HepG2 (cell line): ENCODE measurements around the gene TMEM19. TPM values are rescaled to one million over a fixed set of nuclear protein-coding genes. Genes with fewer than 3 reads are reported as not detected.
A peak's percentile ranks its signal among the peaks of the same experiment; 100 is the strongest.

ENCODE experiments used
- HNRNPL ChIP-seq: fragments of 200-400 bp; formaldehyde crosslinking; IDR thresholded peaks from 2 replicates; pipeline ENCODE4 v1.6.1; 2017; ENCODE audit warnings: mild to moderate bottlenecking, low read depth, low read length
- IRX3 ChIP-seq: sonication (generic); formaldehyde crosslinking; IDR thresholded peaks from 2 replicates; pipeline ENCODE4 v1.8.1; 2023; ENCODE audit warnings: mild to moderate bottlenecking, low read depth, missing genetic modification reagents, borderline replicate concordance
- MBD4 ChIP-seq: IDR thresholded peaks from 2 replicates; pipeline ENCODE4 v1.6.1; 2012; ENCODE audit warnings: low read length, inconsistent platforms, borderline replicate concordance
- SNAI1 ChIP-seq: sonication (generic); formaldehyde crosslinking; IDR thresholded peaks from 2 replicates; pipeline ENCODE4 v1.5.0; 2020; ENCODE audit warnings: mild to moderate bottlenecking, missing genetic modification reagents, borderline replicate concordance
- SNAPC2 ChIP-seq: sonication (generic); formaldehyde crosslinking; IDR thresholded peaks from 2 replicates; pipeline ENCODE4 v1.8.1; 2022; ENCODE audit warnings: mild to moderate bottlenecking, missing genetic modification reagents
- TBX2 ChIP-seq: sonication (generic); formaldehyde crosslinking; IDR thresholded peaks from 2 replicates; pipeline ENCODE4 v1.5.0; 2020; ENCODE audit warnings: missing genetic modification reagents, mild to moderate bottlenecking, borderline replicate concordance
- TOE1 ChIP-seq: sonication (generic); formaldehyde crosslinking; IDR thresholded peaks from 2 replicates; pipeline ENCODE4 v1.4.0; 2020; ENCODE audit warnings: mild to moderate bottlenecking, missing genetic modification reagents
- ZNF329 ChIP-seq: sonication (generic); formaldehyde crosslinking; IDR thresholded peaks from 2 replicates; pipeline ENCODE4 v1.9.0; 2021; ENCODE audit warnings: low read depth, mild to moderate bottlenecking, missing genetic modification reagents
- ZNF331 ChIP-seq: sonication (generic); formaldehyde crosslinking; IDR thresholded peaks from 2 replicates; pipeline ENCODE4 v1.4.0; 2020; ENCODE audit warnings: missing genetic modification reagents
- ZNF350 ChIP-seq: sonication (generic); formaldehyde crosslinking; IDR thresholded peaks from 2 replicates; pipeline ENCODE4 v1.4.0; 2020; ENCODE audit warnings: mild to moderate bottlenecking, low read depth, missing genetic modification reagents, borderline replicate concordance
- polyA plus RNA-seq, 8 experiments: library from polyadenylated mRNA; depleted of rRNA in 3 of 8; stranded (reverse) in 7 of 8; unstranded in 1 of 8; fragments of >200 nt; fragmentation: Illumina TruSeq in 4 of 8; extraction: Trizol in 4 of 8; gene quantifications; 2 replicates each; pipeline versions ENCODE4 v1.2.1 to v1.2.3, GENCODE V29; 2011 to 2016; ENCODE audit warnings: low read depth in 4 of 8, missing spikeins in 1 of 8, mixed read lengths in 1 of 8; ENCODE audit not compliant: insufficient read depth in 1 of 8
- total RNA-seq, 5 experiments: library from RNA; depleted of rRNA; stranded (reverse); fragments of >200 nt; fragmentation: Illumina TruSeq; extraction: Trizol; gene quantifications; 2 replicates each; pipeline ENCODE4 v1.2.3, GENCODE V29; 2016; ENCODE audit warnings: low read depth in 1 of 5
- TF ChIP-seq, protein P1 (sequence below): sonication (generic); formaldehyde crosslinking; IDR thresholded peaks from 2 replicates; pipeline ENCODE4 v1.4.0; 2020; ENCODE audit warnings: mild to moderate bottlenecking, missing genetic modification reagents
- TF ChIP-seq, protein P2 (sequence below): sonication (generic); formaldehyde crosslinking; IDR thresholded peaks from 2 replicates; pipeline ENCODE4 v1.8.1; 2022; ENCODE audit warnings: low read depth, mild to moderate bottlenecking, missing genetic modification reagents
- TF ChIP-seq, protein P3 (sequence below): sonication (generic); formaldehyde crosslinking; IDR thresholded peaks from 2 replicates; pipeline ENCODE4 v1.5.1; 2020; ENCODE audit warnings: mild to moderate bottlenecking, missing genetic modification reagents, moderate library complexity
- TF ChIP-seq, protein P4 (sequence below): IDR thresholded peaks from 2 replicates; pipeline ENCODE4 v1.6.1; 2016; ENCODE audit warnings: missing compliant biosample characterization, missing genetic modification reagents, borderline replicate concordance

TMEM19 gene
- total and polyA plus RNA-seq, 2 of the 13 experiments (the other 11 are each of a cell fraction or from before 2014, with no cell fraction given) = 16.9 to 22.5 TPM

DNA sequence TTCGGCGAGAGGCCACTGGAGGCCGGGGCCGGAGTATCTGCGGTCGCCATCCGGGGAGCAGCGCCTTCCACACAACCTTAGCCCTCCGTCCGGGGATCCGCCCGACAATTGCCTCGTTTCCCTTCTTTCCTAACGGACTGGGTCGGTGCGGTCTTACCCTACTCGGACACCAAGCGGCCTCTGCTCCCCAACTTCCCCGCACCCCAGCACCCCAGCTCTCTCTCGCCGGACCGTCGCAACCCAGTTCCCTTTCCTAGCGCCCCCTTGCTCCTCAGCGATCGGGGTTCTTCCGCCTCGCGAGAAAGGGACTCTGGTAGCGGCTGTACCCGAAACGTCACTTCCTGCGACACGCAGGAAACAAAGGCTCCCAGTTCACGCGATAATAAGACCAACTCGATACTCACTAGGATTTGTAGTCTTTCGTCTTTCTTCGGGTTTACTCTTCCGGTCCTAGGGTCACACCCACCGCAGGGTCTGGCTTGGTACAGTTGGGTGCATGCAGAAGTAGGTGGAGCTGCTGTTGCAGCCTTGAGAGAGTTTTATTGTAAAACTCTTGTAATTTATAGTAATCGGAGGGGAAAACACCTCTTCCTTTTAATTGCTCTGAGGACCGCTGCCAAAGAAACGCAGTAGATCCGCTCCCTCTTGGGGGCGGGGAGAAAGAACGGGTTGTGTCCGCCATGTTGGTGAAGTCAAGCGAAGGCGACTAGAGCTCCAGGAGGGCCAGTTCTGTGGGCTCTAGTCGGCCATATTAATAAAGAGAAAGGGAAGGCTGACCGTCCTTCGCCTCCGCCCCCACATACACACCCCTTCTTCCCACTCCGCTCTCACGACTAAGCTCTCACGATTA, 22.1 kb upstream of the TMEM19 start, which contains the start of the genes THAP2 and ZFC3H1 (continued):
- TF ChIP-seq, protein P1, sequence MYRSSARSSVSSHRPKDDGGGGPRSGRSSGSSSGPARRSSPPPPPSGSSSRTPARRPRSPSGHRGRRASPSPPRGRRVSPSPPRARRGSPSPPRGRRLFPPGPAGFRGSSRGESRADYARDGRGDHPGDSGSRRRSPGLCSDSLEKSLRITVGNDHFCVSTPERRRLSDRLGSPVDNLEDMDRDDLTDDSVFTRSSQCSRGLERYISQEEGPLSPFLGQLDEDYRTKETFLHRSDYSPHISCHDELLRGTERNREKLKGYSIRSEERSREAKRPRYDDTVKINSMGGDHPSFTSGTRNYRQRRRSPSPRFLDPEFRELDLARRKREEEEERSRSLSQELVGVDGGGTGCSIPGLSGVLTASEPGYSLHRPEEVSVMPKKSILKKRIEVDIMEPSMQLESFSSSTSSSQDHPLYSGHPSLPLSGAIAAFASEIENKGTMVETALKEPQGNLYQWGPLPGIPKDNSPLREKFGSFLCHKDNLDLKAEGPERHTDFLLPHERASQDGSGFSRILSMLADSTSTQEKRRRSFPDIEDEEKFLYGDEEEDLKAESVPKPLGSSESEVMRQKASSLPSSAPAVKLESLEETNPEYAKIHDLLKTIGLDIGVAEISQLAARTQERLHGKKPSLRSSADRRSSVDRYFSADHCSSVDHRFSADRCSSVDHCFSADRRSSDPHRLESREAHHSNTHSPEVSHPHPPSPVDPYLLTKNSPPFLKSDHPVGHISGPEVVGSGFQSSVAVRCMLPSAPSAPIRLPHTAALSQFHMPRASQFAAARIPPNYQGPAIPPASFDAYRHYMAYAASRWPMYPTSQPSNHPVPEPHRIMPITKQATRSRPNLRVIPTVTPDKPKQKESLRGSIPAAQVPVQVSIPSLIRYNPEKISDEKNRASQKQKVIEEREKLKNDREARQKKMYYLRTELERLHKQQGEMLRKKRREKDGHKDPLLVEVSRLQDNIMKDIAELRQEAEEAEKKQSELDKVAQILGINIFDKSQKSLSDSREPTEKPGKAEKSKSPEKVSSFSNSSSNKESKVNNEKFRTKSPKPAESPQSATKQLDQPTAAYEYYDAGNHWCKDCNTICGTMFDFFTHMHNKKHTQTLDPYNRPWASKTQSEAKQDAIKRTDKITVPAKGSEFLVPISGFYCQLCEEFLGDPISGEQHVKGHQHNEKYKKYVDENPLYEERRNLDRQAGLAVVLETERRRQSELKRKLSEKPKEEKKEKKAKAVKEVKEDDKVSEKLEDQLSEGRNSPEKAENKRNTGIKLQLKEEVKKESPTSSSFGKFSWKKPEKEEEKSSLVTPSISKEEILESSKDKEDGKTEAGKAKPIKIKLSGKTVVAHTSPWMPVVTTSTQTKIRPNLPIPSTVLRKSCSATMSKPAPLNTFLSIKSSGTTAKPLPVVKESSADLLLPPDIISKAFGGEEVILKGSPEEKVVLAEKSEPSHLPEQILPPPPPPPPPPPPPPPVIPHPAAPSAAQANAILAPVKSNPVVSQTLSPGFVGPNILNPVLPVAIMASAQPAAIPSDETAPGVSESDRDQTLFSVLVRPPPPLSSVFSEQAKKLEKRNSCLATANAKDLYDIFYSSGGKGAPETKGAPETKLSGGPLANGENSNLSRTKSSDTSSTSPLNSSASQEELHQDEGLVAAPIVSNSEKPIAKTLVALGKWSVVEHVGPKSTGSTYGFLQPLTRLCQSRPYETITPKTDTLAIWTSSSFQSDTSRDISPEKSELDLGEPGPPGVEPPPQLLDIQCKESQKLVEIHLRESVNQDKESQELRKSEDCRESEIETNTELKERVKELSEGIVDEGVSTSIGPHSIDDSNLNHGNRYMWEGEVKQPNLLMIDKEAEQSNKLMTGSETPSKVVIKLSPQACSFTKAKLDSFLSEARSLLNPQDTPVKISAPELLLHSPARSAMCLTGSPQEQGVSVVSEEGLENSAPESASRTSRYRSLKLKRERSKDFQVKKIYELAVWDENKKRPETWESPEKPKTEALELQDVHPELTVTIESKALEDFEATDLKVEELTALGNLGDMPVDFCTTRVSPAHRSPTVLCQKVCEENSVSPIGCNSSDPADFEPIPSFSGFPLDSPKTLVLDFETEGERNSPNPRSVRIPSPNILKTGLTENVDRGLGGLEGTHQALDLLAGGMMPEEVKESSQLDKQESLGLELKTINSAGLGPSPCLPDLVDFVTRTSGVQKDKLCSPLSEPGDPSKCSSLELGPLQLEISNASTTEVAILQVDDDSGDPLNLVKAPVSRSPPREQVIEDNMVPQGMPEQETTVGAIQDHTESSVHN = no peak; the same call in 1 of the 2 replicates
- TF ChIP-seq TBX2 = peak; percentile 50; the same call in 1 of the 2 replicates
- 0 out of 2 replicates have a peak, but pooled peaks have one; percentile 19 for TF ChIP-seq ZNF329 (CRISPR knock-in tag)
- TF ChIP-seq IRX3 = no peak
- TF ChIP-seq ZNF331 (CRISPR knock-in tag) = no peak
- TF ChIP-seq, protein P2, sequence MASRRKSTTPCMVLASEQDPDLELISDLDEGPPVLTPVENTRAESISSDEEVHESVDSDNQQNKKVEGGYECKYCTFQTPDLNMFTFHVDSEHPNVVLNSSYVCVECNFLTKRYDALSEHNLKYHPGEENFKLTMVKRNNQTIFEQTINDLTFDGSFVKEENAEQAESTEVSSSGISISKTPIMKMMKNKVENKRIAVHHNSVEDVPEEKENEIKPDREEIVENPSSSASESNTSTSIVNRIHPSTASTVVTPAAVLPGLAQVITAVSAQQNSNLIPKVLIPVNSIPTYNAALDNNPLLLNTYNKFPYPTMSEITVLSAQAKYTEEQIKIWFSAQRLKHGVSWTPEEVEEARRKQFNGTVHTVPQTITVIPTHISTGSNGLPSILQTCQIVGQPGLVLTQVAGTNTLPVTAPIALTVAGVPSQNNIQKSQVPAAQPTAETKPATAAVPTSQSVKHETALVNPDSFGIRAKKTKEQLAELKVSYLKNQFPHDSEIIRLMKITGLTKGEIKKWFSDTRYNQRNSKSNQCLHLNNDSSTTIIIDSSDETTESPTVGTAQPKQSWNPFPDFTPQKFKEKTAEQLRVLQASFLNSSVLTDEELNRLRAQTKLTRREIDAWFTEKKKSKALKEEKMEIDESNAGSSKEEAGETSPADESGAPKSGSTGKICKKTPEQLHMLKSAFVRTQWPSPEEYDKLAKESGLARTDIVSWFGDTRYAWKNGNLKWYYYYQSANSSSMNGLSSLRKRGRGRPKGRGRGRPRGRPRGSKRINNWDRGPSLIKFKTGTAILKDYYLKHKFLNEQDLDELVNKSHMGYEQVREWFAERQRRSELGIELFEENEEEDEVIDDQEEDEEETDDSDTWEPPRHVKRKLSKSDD = 0 out of 2 replicates have a peak, but pooled peaks have one; percentile 26
- TF ChIP-seq ZNF350 (CRISPR knock-in tag) = peak; percentile 40
- no peak for TF ChIP-seq MBD4
- 0 out of 2 replicates have a peak, but pooled peaks have one; percentile 88 for TF ChIP-seq SNAI1 (CRISPR knock-in tag)
- TF ChIP-seq, protein P3, sequence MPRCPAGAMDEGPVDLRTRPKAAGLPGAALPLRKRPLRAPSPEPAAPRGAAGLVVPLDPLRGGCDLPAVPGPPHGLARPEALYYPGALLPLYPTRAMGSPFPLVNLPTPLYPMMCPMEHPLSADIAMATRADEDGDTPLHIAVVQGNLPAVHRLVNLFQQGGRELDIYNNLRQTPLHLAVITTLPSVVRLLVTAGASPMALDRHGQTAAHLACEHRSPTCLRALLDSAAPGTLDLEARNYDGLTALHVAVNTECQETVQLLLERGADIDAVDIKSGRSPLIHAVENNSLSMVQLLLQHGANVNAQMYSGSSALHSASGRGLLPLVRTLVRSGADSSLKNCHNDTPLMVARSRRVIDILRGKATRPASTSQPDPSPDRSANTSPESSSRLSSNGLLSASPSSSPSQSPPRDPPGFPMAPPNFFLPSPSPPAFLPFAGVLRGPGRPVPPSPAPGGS (CRISPR knock-in tag) = no peak
- 0 out of 2 replicates have a peak, but pooled peaks have one; percentile 37 for TF ChIP-seq TOE1 (CRISPR knock-in tag)
- no peak for TF ChIP-seq SNAPC2 (CRISPR knock-in tag)
- no peak for TF ChIP-seq HNRNPL
- TF ChIP-seq, protein P4, sequence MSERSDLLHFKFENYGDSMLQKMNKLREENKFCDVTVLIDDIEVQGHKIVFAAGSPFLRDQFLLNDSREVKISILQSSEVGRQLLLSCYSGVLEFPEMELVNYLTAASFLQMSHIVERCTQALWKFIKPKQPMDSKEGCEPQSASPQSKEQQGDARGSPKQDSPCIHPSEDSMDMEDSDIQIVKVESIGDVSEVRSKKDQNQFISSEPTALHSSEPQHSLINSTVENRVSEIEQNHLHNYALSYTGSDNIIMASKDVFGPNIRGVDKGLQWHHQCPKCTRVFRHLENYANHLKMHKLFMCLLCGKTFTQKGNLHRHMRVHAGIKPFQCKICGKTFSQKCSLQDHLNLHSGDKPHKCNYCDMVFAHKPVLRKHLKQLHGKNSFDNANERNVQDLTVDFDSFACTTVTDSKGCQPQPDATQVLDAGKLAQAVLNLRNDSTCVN = no peak; the same call in 1 of the 2 replicates
